Left hindlimb (tissue), 1 donor: ENCODE data around the gene INPP5D.
"Not testable (repeated sequence)": the region's sequence is repeated elsewhere in the genome, so short reads cannot be mapped to it uniquely, and the experiment has no call there.

Source experiments
- DNase-seq: peaks from one replicate; pipeline ENCODE4 v3.0.0-alpha.2; 2018

INPP5D gene

GRCh38 chr2:233056961-233057605, 3.1 kb upstream of the INPP5D start:
- no peak for DNase-seq

- no peak for DNase-seq
Observed at GRCh38 chr2:233058717-233059546, 1.2 kb upstream of the INPP5D start.

GRCh38 chr2:233059547-233059796, 670 bp upstream of the INPP5D start:
- DNase-seq, result no peak

- no peak for DNase-seq
Observed at GRCh38 chr2:233060501-233060979, 398 bp downstream of the INPP5D start.

- DNase-seq, result no peak
Observed at GRCh38 chr2:233060980-233061590, 943 bp downstream of the INPP5D start.

- no peak for DNase-seq
Observed at GRCh38 chr2:233061591-233062450, 1.7 kb downstream of the INPP5D start.

- no peak for DNase-seq
Observed at GRCh38 chr2:233062451-233062850, 2.3 kb downstream of the INPP5D start.

GRCh38 chr2:233062946-233063268, 2.8 kb downstream of the INPP5D start:
- DNase-seq, result no peak

GRCh38 chr2:233063269-233063975, 3.3 kb downstream of the INPP5D start:
- DNase-seq, result no peak

- DNase-seq, result peak; percentile 68
Observed at GRCh38 chr2:233063976-233064411, 3.9 kb downstream of the INPP5D start.

- no peak for DNase-seq
Observed at GRCh38 chr2:233064530-233065199, 4.5 kb downstream of the INPP5D start.

- DNase-seq, result not testable (repeated sequence)
Observed at GRCh38 chr2:233065200-233065589, 5.1 kb downstream of the INPP5D start.

GRCh38 chr2:233065954-233066470, 5.9 kb downstream of the INPP5D start:
- no peak for DNase-seq

- DNase-seq, result no peak
Observed at GRCh38 chr2:233068762-233069418, 8.7 kb downstream of the INPP5D start.

- no peak for DNase-seq
Observed at GRCh38 chr2:233072838-233073237, 12.7 kb downstream of the INPP5D start.

GRCh38 chr2:233074106-233074505, 14.0 kb downstream of the INPP5D start:
- peak; percentile 22 for DNase-seq

GRCh38 chr2:233075141-233075965, 15.2 kb downstream of the INPP5D start:
- DNase-seq, result no peak

- DNase-seq, result no peak
Observed at GRCh38 chr2:233075966-233076339, 15.8 kb downstream of the INPP5D start.

GRCh38 chr2:233076749-233077148, 16.6 kb downstream of the INPP5D start:
- DNase-seq, result no peak

- no peak for DNase-seq
Observed at GRCh38 chr2:233079473-233079877, 19.3 kb downstream of the INPP5D start.
